22Rv1 (cell line): ENCODE measurements around the gene NAV1.

Experiments
- H3K27ac ChIP-seq: fragments of 450-650 bp; 2 replicates; pipeline ENCODE4 v1.5.1; 2017
- CTCF ChIP-seq: fragments of 450-650 bp; IDR thresholded peaks from 2 replicates; pipeline ENCODE4 v1.5.1; 2017; ENCODE audit warnings: mild to moderate bottlenecking
- ZFX ChIP-seq: fragments of 450-650 bp; IDR thresholded peaks from 2 replicates; pipeline ENCODE4 v1.6.1; 2017; ENCODE audit warnings: antibody characterized with exemption, borderline replicate concordance

Gene NAV1

GRCh38 chr1:201495551-201496295 lies 43.2 kb upstream of the NAV1 start:
- TF ChIP-seq ZFX (no peak), CTCF (no peak)
- no peak overlapping the region for H3K27ac ChIP-seq

GRCh38 chr1:201496296-201496690 lies 42.6 kb upstream of the NAV1 start:
- no peak overlapping the region for H3K27ac ChIP-seq
- no peak for TF ChIP-seq CTCF
- no peak for TF ChIP-seq ZFX

GRCh38 chr1:201497935-201498509 lies 40.9 kb upstream of the NAV1 start:
- H3K27ac ChIP-seq = no peak overlapping the region
- no peak for TF ChIP-seq ZFX
- TF ChIP-seq CTCF = no peak

- TF ChIP-seq CTCF (no peak), ZFX (no peak)
- no peak overlapping the region for H3K27ac ChIP-seq
Observed at GRCh38 chr1:201498621-201499020, 40.3 kb upstream of the NAV1 start.

- TF ChIP-seq CTCF (no peak), ZFX (no peak)
- H3K27ac ChIP-seq = no peak overlapping the region
Observed at GRCh38 chr1:201499191-201499590, 39.7 kb upstream of the NAV1 start.

GRCh38 chr1:201499795-201500669 lies 38.9 kb upstream of the NAV1 start:
- no peak overlapping the region for H3K27ac ChIP-seq

More at GRCh38 chr1:201499795-201500669, 38.9 kb upstream of the NAV1 start:
- TF ChIP-seq CTCF (no peak), ZFX (no peak)
